Measurements from ENCODE around the gene FGD4. TPM values are rescaled to one million over a fixed set of nuclear protein-coding genes. Genes with fewer than 3 reads are reported as not detected.

FGD4 gene
- total and polyA plus RNA-seq, 9 of the 15 experiments (the other 6 are each of a cell fraction or from before 2014, with no cell fraction given), result 0.05 to 0.51 (median 0.27) TPM

- TF ChIP-seq HBP1 (CRISPR knock-in tag; IDR thresholded peaks at IDR 0.05), result peak; percentile 65; the same call in 1 of the 2 replicates
- TF ChIP-seq ZNF445 (CRISPR knock-in tag; IDR thresholded peaks at IDR 0.05; ENCODE audit: low read depth), result no peak
- peak; percentile 51; the same call in 1 of the 2 replicates for TF ChIP-seq ZNF175 (CRISPR knock-in tag; IDR thresholded peaks at IDR 0.05; ENCODE audit: low read depth)
- TF ChIP-seq ZNF592 (IDR thresholded peaks at IDR 0.05), result peak; percentile 29; the same call in 1 of the 2 replicates
- TF ChIP-seq POLR3A (IDR thresholded peaks at IDR 0.05; ENCODE audit: borderline replicate concordance, extremely low read depth, insufficient read depth, insufficient read length), result no peak
- peak; percentile 44; the same call in 1 of the 2 replicates for TF ChIP-seq ZBTB1 (CRISPR knock-in tag; IDR thresholded peaks at IDR 0.05; ENCODE audit: borderline replicate concordance, low read depth)
- TF ChIP-seq SRSF7 (optimal IDR thresholded peaks at IDR 0.05; ENCODE audit: low read depth, low read length), result no peak
- no peak for TF ChIP-seq FOXK1 (CRISPR knock-in tag; IDR thresholded peaks at IDR 0.05; ENCODE audit: borderline replicate concordance)
- no peak for TF ChIP-seq HMBOX1 (IDR thresholded peaks at IDR 0.05)
- TF ChIP-seq SETDB1 (IDR thresholded peaks at IDR 0.05; ENCODE audit: low read length), result no peak
- TF ChIP-seq ZFX (CRISPR knock-in tag; IDR thresholded peaks at IDR 0.05), result peak; percentile 98
- peak; percentile 59 for TF ChIP-seq L3MBTL2 (IDR thresholded peaks at IDR 0.05)
- peak; percentile 84; the same call in 1 of the 2 replicates for TF ChIP-seq ATF6 (CRISPR knock-in tag; IDR thresholded peaks at IDR 0.05)
- TF ChIP-seq NUFIP1 (IDR thresholded peaks at IDR 0.05; ENCODE audit: partially characterized antibody), result no peak
- no peak for TF ChIP-seq NCOA1 (IDR thresholded peaks at IDR 0.05; ENCODE audit: low read depth)
- TF ChIP-seq ZNF239 (CRISPR knock-in tag; IDR thresholded peaks at IDR 0.05), result no peak
- no peak for TF ChIP-seq MTA2 (IDR thresholded peaks at IDR 0.05; ENCODE audit: low read depth)
- no peak for TF ChIP-seq EP300 (IDR thresholded peaks at IDR 0.05; ENCODE audit: low read length)
- TF ChIP-seq EHMT2 (IDR thresholded peaks at IDR 0.05), result no peak
Measured at GRCh38 chr12:32679091-32679919, 279.9 kb downstream of the FGD4 start, which contains the start of gene DNM1L (continued).

Measured in K562 (cell line).